ENCODE data around the gene GNB2. TPM values are rescaled to one million over a fixed set of nuclear protein-coding genes. Genes with fewer than 3 reads are reported as not detected.
A peak's percentile ranks its signal among the peaks of the same experiment; 100 is the strongest.

GNB2 gene
- total RNA-seq, 1 experiment from 2014 or later = 174 TPM

- H3K79me1 ChIP-seq (ENCODE audit: insufficient read depth, low read depth, low read length, poor library complexity, severe bottlenecking) = no peaks in the 10 kb centered on the region
- peaks cover 3% of the 10 kb centered on the region; the same call in 1 of the 2 replicates for H3K27me3 ChIP-seq (ENCODE audit: insufficient read depth, low read length)
- no peak overlapping the region for H2BK120ac ChIP-seq (ENCODE audit: low read depth, low read length, poor library complexity, severe bottlenecking)
- H3K4ac ChIP-seq (ENCODE audit: low read depth, low read length) = no peak overlapping the region
- H3K14ac ChIP-seq (ENCODE audit: insufficient read depth, low read length) = no peak overlapping the region
- H3K27me3 Mint-ChIP-seq (ENCODE audit: low read depth) = peaks cover 36% of the 10 kb centered on the region
- no peak overlapping the region for H3K23ac ChIP-seq (ENCODE audit: insufficient read length, low read depth, low read length)
- TF ChIP-seq CTCF (conservative IDR thresholded peaks at IDR 0.05) = no peak
- H4K20me1 ChIP-seq (ENCODE audit: control insufficient read depth, insufficient read depth, insufficient read length) = no peaks in the 10 kb centered on the region
- H3K27ac ChIP-seq (ENCODE audit: insufficient read length, low read depth, low read length) = no peak overlapping the region
- peaks cover 5% of the 10 kb centered on the region for H3K23me2 ChIP-seq (ENCODE audit: insufficient read length, low read depth, low read length, poor library complexity, severe bottlenecking)
- DNase-seq = no peak
- no peaks in the 10 kb centered on the region for H3K9me3 ChIP-seq (ENCODE audit: control insufficient read depth, low read depth, low read length)
- H3K4me1 Mint-ChIP-seq = peaks cover 9 to 15% of the 10 kb centered on the region in 2 experiments
- no peak overlapping the region for H4K91ac ChIP-seq (ENCODE audit: insufficient read length, low read depth, low read length)
- H2BK5ac ChIP-seq (ENCODE audit: insufficient read length, low read length) = no peak overlapping the region
- peak overlapping the region; percentile 41 to 78; a peak in 4 of 5 replicates for H3K4me3 Mint-ChIP-seq
- no peak overlapping the region for H2AK5ac ChIP-seq (ENCODE audit: insufficient read length, low read length)
- H2BK12ac ChIP-seq (ENCODE audit: insufficient read length, low read depth, low read length) = no peak overlapping the region
- H2BK15ac ChIP-seq (ENCODE audit: low read depth, low read length) = no peak overlapping the region
- no peaks in the 10 kb centered on the region for H3K79me2 ChIP-seq (ENCODE audit: insufficient read depth, low read length)
- peaks cover 0 to 4% (median 0%) of the 10 kb centered on the region in 3 experiments; a peak in 1 of 7 replicates for H3K36me3 Mint-ChIP-seq (ENCODE audit: insufficient read depth in 1 of 3, low read depth in 3 of 3)
- H3K18ac ChIP-seq (ENCODE audit: insufficient read length, low read depth, low read length) = no peak overlapping the region
- no peak overlapping the region for H3K27ac Mint-ChIP-seq
- H3T11ph ChIP-seq (ENCODE audit: low read length) = no peak overlapping the region
- no peak overlapping the region for H2BK20ac ChIP-seq (ENCODE audit: low read depth, low read length, poor library complexity, severe bottlenecking)
- H4K5ac ChIP-seq (ENCODE audit: insufficient read length, low read depth, low read length) = no peak overlapping the region
- no CpG with 5 or more reads among the region's 3 CpGs for WGBS (ENCODE audit: extremely low coverage, insufficient read length, low lambda C conversion rate)
- no peak overlapping the region for H2AFZ ChIP-seq (ENCODE audit: low read length)
- H3K9ac ChIP-seq (ENCODE audit: extremely low read depth, insufficient read length, low read length) = no peak overlapping the region
- H3K4me2 ChIP-seq (ENCODE audit: insufficient read depth, insufficient read length, low read length) = peak overlapping the region; percentile 60
- no peak overlapping the region for H4K8ac ChIP-seq (replicated peaks; ENCODE audit: insufficient read length, low read depth, low read length)
- no peaks in the 10 kb centered on the region for H3K9me3 Mint-ChIP-seq
- no peaks in the 10 kb centered on the region for H3K4me1 ChIP-seq (ENCODE audit: insufficient read depth, low read length)
- H3K56ac ChIP-seq (ENCODE audit: insufficient read length, low read depth, low read length) = no peak overlapping the region
These were observed 47.5 kb upstream of the GNB2 start for GRCh38 chr7:100626055-100626454.
